Kidney tubule cell (primary cell): ENCODE measurements around the gene RNU6-9.

Experiments used
- DNase-seq: peaks from one replicate; pipeline ENCODE4 v3.0.0-alpha.2; 2018; ENCODE audit warnings: low spot score

RNU6-9 gene

DNA sequence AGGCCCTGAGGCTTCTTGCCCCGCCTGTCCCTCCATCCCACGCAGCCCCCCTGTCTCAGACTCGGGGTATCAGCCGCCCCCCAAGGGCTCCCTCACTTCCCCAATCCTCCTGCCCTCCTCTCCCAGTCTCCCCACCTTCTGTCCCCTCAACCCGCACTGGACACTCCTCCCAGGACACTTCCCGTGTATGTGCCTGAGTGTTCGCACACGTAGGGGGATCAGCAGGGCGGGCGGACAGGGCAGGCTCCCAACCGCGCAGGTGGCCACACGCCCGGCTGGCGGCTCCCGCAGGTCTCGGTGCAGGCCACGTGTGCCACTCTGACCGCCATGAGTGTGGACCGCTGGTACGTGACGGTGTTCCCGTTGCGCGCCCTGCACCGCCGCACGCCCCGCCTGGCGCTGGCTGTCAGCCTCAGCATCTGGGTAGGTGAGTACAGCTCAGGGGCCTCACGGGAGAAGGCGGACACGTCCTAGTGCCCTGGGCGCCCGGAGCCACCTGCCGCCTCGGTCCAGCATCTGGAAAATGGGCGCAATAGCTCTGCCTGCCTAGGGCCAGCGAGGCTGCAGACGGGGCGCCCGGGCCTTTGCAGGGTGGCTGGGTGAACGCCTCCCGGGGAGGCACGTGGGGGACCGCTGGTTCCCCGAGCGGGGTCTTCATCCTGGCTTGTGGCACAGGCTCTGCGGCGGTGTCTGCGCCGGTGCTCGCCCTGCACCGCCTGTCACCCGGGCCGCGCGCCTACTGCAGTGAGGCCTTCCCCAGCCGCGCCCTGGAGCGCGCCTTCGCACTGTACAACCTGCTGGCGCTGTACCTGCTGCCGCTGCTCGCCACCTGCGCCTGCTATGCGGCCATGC lies 26.1 kb downstream of the RNU6-9 start:
- peak; percentile 42 for DNase-seq

DNA sequence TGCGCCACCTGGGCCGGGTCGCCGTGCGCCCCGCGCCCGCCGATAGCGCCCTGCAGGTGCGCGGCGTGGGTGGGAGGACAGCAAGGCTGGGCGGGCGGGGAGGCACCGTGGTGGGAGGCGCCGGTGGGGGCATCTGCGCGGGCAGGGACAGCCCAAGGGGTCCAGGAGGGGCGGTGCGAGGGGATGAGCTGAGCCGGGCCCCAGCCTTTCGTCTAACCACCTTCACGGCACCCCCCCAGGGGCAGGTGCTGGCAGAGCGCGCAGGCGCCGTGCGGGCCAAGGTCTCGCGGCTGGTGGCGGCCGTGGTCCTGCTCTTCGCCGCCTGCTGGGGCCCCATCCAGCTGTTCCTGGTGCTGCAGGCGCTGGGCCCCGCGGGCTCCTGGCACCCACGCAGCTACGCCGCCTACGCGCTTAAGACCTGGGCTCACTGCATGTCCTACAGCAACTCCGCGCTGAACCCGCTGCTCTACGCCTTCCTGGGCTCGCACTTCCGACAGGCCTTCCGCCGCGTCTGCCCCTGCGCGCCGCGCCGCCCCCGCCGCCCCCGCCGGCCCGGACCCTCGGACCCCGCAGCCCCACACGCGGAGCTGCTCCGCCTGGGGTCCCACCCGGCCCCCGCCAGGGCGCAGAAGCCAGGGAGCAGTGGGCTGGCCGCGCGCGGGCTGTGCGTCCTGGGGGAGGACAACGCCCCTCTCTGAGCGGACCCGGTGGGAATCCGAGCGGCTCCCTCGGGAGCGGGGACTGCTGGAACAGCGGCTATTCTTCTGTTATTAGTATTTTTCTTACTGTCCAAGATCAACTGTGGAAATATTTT lies 27.0 kb downstream of the RNU6-9 start:
- DNase-seq, result peak; percentile 25

DNA sequence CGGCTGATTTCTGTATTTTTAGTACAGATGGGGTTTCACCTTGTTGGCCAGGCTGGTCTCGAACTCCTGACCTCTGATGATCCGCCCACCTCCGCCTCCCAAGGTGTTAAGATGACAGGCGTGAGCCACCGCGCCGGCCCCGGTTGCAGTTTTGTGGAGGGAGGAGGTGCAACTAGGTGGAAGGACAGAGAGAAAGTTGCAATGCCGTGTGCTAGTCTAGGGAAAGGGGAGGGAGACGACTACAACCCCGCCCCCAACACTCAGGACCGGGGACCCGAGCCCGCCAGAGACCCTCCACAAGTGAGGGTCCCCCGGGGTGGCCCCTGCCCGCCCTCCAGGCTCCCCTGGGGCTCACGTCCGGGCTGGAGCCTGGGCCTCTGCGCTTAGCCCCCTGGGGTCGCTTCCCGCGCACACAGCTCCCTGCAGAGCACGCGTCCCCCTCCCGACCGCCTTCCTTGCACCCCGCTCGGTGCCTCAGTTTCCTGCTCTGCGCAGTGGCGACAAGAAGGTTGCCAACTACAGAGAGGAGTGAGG lies 31.3 kb downstream of the RNU6-9 start:
- no peak for DNase-seq

DNA sequence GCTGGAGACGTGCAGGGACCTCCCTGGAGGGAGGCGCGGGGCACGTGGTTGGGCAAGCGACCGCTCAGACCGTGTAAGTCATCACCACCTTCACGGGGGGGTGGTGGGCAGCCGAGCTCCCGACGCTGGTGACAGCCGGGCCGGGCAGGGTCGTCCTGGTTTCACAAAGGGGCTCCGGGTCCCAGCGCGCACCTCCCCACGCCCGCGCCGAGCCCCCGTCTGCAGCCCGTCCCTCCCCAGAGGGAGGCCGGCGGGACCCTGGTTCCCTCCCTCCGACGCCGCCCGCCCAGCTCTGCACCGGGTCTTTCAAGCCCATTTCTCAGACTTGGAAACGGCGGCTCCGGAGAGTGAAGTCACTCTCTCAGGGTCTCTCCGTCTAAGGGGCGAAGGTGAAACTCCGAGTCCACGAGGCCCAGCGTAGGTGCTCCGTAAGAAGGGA lies 31.8 kb downstream of the RNU6-9 start:
- DNase-seq, result peak; percentile 66

DNA sequence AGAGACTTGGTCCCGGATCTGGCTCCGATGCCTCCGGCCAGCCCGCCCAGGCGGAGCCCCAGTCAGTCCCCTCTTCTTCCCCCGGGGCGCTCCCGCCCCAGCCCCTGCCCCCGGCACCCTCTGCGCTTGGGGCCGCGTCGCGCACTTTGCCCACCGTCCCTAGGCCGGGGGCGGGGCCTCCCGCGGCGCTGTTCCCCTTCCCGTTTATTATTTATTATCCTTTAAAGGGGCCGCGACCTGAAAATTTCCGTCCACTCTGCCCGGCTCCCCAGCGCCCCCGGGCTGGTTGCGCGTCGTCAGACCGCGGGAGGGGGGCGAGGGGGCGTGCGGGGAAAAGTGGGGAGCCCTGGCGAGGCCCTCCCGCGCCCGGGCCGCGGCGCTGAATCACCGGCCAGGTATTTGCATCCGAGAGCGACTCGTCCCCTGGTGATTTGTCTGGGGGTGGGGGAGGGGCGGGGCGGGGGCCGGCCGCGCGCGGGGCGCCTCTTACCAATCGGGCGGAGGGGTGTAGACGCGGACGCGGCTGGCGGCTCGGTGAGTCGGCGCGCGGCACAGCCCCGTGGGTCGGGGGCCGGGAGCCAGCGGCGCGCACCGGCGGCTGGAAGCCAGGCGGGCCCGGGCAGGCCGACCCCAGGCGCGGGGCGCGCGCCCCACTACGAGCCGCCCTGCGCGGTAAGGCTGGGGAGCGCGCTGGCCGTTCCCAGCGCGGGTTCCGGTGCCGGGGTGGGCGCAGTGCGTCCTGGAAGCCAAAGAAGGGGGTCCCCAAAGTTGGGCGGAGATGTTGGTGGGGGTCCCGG lies 32.4 kb downstream of the RNU6-9 start, which contains the start of gene ARID3A:
ARID3A (plus strand) TSS at position 510 of the 797 bp plus-strand sequence. CDS start 3,494 bp downstream, outside the sequence.
- DNase-seq, result peak; percentile 88

DNA sequence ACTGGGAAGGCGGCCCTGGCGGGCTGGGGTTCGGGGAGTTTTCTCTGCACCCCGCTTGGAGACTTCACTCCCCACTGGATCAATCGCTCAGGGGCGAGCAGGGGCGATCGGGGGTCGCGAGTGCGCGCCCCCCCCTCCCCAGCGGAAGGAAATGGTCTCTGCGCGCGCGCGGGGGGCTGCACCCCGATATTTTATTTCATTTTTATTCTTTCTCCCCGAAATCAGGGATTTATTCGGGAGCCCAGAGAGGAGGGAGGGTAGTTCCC lies 33.0 kb downstream of the RNU6-9 start:
- no peak for DNase-seq

DNA sequence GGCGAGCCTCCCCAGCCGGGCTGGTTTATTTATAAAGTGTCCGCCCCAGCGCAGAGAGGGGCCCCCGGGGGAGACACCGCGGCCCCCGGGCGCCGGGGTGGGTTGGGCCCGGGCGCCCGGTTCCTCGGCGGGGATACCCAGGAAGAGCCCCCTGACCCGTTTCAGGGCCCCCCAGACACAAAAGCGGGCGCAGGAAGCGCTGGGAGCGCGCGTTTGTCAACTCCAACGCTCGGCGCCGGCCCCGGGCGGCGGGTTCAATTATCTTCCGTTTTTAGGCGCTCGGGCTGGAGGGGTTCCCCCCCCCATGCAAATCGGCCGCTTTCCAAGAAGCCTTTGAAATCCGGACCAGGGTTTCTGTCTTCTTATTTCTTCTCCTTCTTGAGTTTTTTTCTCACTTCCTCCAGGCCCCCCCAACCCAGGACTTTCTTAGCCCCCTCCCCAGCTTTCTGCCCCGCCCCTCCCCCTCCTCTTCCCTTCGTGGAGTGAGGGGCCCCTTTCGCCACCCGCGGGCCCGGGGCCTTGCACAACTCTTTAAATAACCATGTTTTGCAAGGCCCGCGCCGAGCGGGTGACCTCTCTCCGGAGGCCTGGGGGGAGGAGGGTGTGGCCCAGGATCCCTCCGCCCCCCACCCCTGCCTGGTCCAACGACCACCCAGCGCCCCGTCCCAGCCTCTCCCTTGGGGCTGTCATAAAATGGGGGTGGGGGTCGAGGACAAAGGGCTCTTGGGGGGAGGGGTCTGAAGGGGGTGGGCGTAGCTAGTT lies 33.5 kb downstream of the RNU6-9 start:
- DNase-seq, result peak; percentile 29

DNA sequence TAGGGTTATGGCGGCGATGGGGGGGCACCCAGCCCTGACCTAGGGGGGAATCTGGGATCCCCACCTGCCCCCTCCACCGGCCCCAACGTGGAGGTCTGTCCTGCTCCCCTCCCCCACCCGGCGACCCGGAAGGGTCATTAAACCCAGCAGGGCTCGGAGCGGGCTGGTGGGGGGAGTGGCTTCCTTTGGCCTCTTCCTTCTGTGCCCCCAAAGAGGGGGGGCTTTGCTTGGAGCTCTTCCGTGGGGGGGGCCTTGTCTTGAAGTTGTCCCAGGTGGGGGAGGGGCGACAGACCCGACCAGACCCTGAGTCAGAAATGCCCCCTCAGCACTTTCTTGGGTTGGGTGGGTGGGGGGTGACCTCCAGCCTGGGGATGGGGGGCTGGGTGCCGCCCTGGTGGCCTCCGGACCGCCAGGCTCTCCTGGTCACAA lies 34.1 kb downstream of the RNU6-9 start:
- DNase-seq, result no peak

DNA sequence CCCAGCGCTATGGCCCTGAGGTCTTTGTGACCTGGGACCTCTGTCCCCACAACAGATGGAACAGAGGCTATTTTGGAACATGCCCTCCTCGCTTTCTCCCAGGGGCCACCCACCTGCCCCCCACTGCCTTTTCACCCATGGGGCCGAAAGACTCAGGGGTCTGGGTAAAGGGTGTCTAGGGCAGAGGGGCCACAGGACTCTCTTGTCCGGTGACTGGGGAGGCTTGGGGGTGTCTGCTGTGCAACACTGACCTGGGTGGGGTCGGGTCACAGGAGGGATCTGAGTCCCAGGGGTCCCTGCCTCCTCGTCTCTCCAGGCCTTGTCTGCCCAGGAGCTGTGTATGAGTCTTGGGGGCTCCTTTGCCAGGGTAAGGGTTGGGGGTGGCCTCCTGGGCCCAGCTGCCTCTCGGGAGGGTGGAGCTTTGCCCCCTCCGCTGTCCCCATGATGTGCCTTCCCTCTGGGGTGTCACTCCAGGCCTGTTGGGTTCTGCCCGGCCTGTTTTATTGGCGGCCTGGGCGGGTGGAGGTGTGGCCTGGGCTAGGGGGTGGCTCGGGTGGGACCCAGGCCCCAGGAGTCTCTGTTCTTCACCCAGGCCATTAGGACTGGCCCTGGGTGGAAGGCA lies 34.6 kb downstream of the RNU6-9 start:
- no peak for DNase-seq

DNA sequence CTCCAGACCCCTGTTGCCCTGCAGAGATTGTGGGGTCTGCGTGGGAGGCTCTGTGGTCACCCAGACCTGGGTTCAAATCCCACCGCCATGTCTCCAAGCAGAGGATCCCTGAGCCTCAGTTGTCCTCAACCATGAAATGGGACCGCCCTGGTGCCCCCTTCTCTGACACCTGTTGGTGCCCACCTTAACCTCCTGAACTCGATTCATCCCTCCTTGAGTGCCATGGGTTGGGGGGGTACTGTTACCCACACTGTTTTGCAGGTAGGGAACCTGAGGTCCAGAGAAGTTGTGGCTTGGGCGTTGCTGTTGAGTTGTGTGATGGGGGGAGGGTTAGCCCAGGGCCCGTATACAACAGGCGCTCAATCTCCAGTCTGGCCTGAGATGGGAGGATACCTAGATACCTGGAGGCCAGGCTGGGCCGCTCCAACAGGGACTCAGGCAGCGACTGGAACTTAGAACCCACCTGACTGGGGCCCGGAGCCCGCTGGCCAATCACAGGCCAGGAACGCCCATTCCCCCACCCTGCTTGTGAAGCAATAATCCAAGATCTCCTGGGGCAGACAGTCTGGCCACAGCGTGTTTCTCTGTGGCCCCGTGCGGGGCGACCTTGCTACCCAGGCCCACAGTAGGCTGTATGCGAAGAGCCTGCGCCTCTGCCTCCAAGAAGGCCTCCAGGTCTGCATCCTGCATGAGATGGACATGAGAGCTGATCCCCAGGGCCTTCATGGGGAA lies 35.4 kb downstream of the RNU6-9 start:
- DNase-seq, result no peak

DNA sequence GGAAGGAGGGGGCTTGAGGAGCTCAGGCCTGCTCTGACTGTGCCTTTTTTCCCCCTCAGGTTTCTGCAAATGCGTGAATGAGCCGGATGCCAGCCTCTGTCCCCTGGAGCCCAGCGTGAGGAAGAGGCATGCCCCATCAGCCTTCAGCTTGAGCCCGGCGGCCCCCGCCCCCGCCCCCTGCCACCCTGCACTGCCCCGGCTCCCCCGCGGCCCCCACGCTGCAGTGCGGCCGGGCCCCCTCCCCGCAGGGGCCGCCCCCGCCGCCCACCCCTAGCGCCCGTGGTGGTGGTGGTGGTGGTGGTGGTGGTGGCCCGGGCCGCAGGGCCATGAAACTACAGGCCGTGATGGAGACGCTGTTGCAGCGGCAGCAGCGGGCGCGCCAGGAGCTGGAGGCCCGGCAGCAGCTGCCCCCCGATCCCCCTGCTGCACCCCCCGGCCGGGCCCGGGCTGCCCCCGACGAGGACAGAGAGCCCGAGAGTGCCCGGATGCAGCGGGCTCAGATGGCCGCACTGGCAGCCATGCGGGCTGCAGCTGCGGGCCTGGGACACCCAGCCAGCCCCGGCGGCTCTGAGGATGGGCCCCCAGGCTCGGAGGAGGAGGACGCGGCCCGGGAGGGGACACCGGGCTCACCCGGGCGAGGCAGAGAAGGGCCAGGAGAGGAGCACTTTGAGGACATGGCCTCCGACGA lies 36.1 kb downstream of the RNU6-9 start:
- DNase-seq, result no peak

DNA sequence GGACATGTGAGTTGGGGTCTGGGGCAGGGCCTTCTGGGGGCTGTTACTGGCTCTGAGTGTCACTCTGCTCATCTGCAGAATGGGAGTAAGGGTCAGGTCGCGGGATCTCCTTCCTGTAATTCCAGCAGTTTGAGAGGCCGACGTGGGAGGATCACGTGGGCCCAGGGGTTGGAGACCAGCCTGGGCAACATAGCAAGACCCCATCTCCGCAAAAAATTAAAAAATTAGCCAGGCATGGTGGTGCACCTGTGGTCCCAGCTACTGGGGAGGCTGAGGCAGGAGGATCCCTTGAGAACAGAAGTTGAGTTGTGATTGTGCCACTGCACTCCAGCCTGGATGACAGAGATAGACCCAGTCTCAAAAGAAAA lies 36.6 kb downstream of the RNU6-9 start:
- no peak for DNase-seq

DNA sequence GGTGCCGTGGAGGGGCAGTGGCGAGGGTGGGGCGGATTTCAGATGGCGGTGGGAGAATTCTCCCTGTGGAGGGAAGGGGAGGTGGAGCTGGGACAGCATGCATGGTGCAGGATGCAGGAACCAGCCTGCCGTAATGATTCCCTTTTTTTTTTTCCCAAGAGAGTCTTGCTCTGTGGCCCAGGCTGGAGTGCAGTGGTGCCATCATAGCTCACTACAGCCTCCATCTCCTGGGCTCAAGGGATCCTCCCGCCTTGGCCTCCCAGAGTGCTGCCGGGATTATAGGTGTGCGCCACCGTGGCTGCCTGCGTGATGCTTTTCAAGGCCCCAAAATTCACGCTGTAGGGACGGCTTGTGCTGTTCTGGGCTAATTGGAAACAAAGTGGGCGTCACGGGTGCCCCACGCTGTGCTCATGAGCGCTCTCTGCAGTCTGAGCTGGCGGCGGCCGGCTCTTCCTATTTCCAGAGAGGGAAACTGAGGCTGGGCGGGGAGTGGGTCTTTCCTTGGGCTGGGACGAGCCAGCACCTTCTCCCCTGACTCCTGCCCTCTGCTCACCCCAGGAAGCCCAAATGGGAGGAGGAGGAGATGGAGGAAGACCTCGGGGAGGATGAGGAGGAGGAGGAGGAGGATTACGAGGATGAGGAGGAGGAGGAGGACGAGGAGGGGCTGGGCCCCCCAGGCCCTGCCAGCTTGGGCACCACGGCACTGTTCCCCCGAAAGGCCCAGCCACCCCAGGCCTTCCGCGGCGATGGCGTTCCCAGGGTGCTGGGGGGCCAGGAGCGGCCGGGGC lies 38.8 kb downstream of the RNU6-9 start:
- DNase-seq, result no peak

DNA sequence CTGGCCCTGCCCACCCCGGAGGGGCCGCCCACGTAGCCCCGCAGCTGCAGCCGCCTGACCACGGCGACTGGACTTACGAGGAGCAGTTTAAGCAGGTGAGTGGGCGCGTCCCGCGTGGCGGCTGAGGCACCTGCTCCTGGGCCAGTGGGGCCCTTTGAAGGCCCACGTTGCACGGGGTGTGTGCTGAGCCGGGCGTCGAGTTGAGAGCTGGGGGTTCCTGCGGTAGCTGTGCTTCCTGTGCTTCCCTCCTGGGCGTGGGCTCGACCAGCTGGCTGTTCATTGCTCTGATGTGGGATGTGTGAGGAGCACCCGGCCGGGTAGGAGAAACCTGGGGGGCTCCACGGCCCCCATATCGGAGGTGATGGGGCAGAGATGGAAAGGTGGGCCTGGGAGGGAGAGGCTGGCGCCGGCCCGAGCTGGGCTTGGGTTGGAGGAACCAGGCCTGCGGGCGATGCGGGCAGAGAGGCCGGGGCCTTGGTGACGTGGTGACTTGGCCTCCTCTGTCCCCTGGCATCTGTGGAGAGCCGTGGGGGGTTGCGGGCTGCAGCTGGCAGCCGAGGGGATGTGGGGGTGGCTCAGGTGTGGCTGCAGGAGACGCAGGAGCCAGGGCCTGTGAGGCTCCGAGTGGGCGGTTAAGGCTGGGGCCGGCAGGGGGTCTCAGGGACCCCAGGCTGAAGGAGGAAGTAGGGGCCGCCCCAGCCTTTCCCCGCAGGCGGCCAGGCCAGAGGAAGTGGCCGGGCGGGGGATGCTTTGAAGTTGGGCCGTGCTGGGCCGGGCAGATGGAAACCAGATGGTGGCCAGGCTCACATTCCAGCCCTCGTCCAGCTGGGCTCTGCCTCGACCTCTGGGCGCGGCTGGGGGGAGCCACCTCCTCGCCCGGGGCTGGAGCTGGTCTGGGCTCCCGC lies 39.6 kb downstream of the RNU6-9 start:
- DNase-seq, result no peak

DNA sequence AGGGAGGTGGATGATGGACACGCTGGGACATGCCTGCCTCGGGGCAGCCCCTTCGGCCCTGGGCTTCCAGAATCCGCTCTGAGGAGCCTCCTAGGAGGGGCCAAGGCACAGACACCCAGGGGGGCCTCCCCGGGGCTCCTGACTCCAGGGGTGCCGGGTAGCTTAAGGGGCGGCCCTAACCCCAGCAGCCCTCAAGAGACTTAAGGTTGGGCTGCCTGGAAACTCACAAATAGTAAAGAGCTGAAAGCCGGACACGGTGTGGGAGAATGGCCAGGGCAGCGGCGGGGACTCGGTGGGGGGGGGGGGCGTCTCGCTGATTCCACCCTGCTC lies 40.2 kb downstream of the RNU6-9 start:
- no peak for DNase-seq

DNA sequence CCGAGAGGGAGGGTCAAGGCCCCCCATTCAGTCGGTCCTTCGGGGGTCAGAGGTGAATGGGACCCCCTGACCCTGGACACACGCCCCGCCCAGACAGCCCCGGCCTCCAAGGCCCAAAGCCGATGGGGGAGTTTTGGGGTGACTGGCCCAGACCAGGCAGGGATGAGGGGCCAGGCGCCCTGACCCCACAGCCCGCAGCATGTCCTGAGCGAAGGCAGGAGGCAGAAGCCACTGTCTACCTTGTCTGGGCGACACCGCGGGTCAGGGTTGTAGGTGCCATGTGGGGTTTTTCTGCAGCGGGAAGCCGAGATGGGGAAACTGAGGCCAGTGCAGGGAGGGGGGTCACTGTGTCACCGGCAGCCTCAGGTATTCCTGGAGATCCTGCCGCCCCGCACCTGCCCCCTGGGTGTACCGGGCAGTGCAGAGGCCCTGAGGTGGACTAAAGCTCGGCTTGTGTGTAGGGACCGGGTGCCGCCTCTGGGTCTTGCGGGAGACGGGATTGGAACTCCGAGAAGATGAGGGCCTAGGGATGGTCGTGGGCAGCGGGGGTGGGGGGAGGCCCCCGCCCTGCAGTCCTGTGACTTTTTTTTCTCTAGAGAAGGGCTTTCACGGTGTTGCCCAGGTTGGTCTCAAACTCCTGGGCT lies 41.0 kb downstream of the RNU6-9 start:
- DNase-seq, result no peak

DNA sequence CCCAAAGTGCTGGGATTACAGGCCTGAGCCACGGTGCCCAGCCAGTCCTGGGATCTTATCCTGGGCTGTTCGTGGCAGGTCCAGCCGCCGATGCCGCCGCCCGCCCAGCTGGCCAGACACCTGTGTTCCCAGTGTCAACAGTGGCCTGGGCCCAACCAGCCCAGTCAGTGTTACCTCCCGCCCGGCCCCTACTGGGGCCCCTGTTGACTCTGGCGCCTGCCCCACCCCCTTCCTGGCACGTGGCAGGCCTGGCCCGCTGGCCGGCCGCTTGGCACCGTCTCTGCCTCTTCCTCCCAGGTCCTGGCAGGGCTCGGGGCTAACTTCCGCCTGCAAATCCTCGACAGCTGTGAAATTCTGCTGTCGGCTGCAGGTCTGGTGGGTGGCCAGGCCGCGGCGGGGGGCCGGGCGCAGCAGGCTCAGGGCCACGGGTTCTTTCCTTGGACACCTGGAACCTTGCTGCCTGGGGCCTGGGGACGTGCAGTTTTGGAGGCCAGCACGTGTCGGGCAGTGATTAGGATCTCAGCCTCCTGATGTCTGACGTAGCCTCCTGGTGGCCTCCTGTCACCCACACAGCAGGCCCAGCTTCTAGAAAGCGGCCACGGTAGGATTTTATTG lies 41.7 kb downstream of the RNU6-9 start:
- DNase-seq, result peak; percentile 66
